ENCODE measurements around the gene HTR7.

HTR7 gene

GRCh38 chr10:90734415-90734814 lies 123.4 kb downstream of the HTR7 start:
- H3K27ac ChIP-seq, result no peak overlapping the region

GRCh38 chr10:90732581-90732980 lies 125.3 kb downstream of the HTR7 start:
- TF ChIP-seq CTCF (conservative IDR thresholded peaks at IDR 0.05), result no peak
- no peak overlapping the region for H3K27ac ChIP-seq

More at GRCh38 chr10:90734415-90734814, 123.4 kb downstream of the HTR7 start:
- TF ChIP-seq CTCF (conservative IDR thresholded peaks at IDR 0.05), result no peak

- no peak overlapping the region for H3K27ac ChIP-seq
These were observed 134.3 kb downstream of the HTR7 start for GRCh38 chr10:90723416-90724068.

GRCh38 chr10:90722832-90723231 lies 135.0 kb downstream of the HTR7 start:
- TF ChIP-seq CTCF (conservative IDR thresholded peaks at IDR 0.05), result no peak
- H3K27ac ChIP-seq, result no peak overlapping the region

More at GRCh38 chr10:90723416-90724068, 134.3 kb downstream of the HTR7 start:
- TF ChIP-seq CTCF (conservative IDR thresholded peaks at IDR 0.05), result no peak

- peak; percentile 41 for TF ChIP-seq CTCF (conservative IDR thresholded peaks at IDR 0.05)
- H3K27ac ChIP-seq, result no peak overlapping the region
These were observed 139.7 kb downstream of the HTR7 start for GRCh38 chr10:90718182-90718581.

GRCh38 chr10:90712529-90712928 lies 145.3 kb downstream of the HTR7 start:
- TF ChIP-seq CTCF (conservative IDR thresholded peaks at IDR 0.05), result no peak
- H3K27ac ChIP-seq, result no peak overlapping the region

GRCh38 chr10:90709727-90710126 lies 148.1 kb downstream of the HTR7 start:
- no peak overlapping the region for H3K27ac ChIP-seq
- TF ChIP-seq CTCF (conservative IDR thresholded peaks at IDR 0.05), result no peak

Data from VCaP (cell line).